Endothelial cell of umbilical vein (primary cell): ENCODE data around the gene RHOA. TPM values are rescaled to one million over a fixed set of nuclear protein-coding genes. Genes with fewer than 3 reads are reported as not detected.
"Not testable (repeated sequence)": the region's sequence is repeated elsewhere in the genome, so short reads cannot be mapped to it uniquely, and the experiment has no call there.

Source experiments
- BruUV-seq: library from RNA; stranded (reverse); fragments of 400-500 nt; replicated peaks from 2 replicates; lab custom pipeline; 2021; lab: Mats Ljungman, UMichigan
- CTCF ChIA-PET: fragments of 300-600, 350-600 bp; sonication (Branson Sonifier 250); formaldehyde crosslinking; loops from one replicate; lab custom pipeline; 2021; ENCODE audit warnings: antibody characterized with exemption, inconsistent platforms; lab: Charles Lee
- POLR2A ChIA-PET: fragments of 300-600, 350-600 bp; sonication (Branson Sonifier 250); formaldehyde crosslinking; loops from one replicate; lab custom pipeline; 2021; ENCODE audit warnings: antibody characterized with exemption, inconsistent platforms; lab: Charles Lee
- DNase-seq: peaks from one replicate; pipeline ENCODE4 v3.0.0-alpha.2; 2011; ENCODE audit warnings: low read depth, low spot score
- FAIRE-seq: peaks from 2 replicates; lab custom pipeline; 2011; peaks lifted over from hg19 to GRCh38; lab: Jason Lieb, UNC
- H2AFZ ChIP-seq: 2 replicates; pipeline ENCODE4 v1.6.0; 2012; ENCODE audit warnings: low read depth, low read length, control low read depth, inconsistent platforms
- H3K27ac ChIP-seq: 2 replicates; pipeline ENCODE4 v1.5.1; 2011; ENCODE audit warnings: low read depth, mild to moderate bottlenecking, control low read depth, low read length, moderate library complexity; ENCODE audit not compliant: insufficient read depth
- H3K27me3 ChIP-seq, 2 experiments: 2 replicates each; pipeline versions ENCODE4 v1.6.0 to v1.6.1; 2011; ENCODE audit warnings: low read length in 2 of 2, mixed read lengths in 1 of 2; ENCODE audit not compliant: control insufficient read depth in 2 of 2, insufficient read depth in 2 of 2
- H3K36me3 ChIP-seq, 2 experiments: 2 replicates in 1 of 2; 3 replicates in 1 of 2; pipeline ENCODE4 v1.5.1; 2011; ENCODE audit warnings: low read length in 2 of 2, mild to moderate bottlenecking in 1 of 2, moderate library complexity in 1 of 2; ENCODE audit not compliant: control insufficient read depth in 2 of 2, insufficient read depth in 2 of 2; ENCODE audit errors: extremely low read depth in 1 of 2
- H3K4me1 ChIP-seq: 3 replicates; pipeline ENCODE4 v1.5.1; 2011; ENCODE audit warnings: mild to moderate bottlenecking, low read length; ENCODE audit not compliant: control insufficient read depth, insufficient read depth; ENCODE audit errors: extremely low read depth
- H3K4me2 ChIP-seq: 2 replicates; pipeline ENCODE4 v1.6.1; 2011; ENCODE audit warnings: low read length, control low read depth, mixed read lengths; ENCODE audit not compliant: insufficient read depth
- H3K4me3 ChIP-seq, 3 experiments: fragments of 200-600 bp in 1 of 3; sonication (generic), shearing (Covaris generic) in 1 of 3; replicated peaks in 1 of 3; 2 replicates each; pipeline ENCODE4 v1.5.1; 2011 to 2016; ENCODE audit warnings: control low read depth in 3 of 3, low read length in 3 of 3, mild to moderate bottlenecking in 2 of 3, inconsistent platforms in 1 of 3, low read depth in 1 of 3, moderate library complexity in 1 of 3; ENCODE audit not compliant: insufficient read depth in 1 of 3
- H3K79me2 ChIP-seq: 2 replicates; pipeline ENCODE4 v1.6.0; 2012; ENCODE audit warnings: low read length, inconsistent platforms; ENCODE audit not compliant: control insufficient read depth, insufficient read depth
- H3K9ac ChIP-seq: replicated peaks from 2 replicates; pipeline ENCODE3; 2011; ENCODE audit warnings: low read length, control low read depth; ENCODE audit not compliant: insufficient read depth; ENCODE audit errors: extremely low read depth
- H3K9me1 ChIP-seq: replicated peaks from 3 replicates; pipeline ENCODE4 v1.6.0; 2011; ENCODE audit warnings: mild to moderate bottlenecking, low read length; ENCODE audit not compliant: control insufficient read depth, insufficient read depth; ENCODE audit errors: extremely low read depth
- H3K9me3 ChIP-seq: replicated peaks from 2 replicates; pipeline ENCODE4 v1.5.1; 2012; ENCODE audit warnings: low read length, inconsistent platforms; ENCODE audit not compliant: control insufficient read depth, insufficient read depth
- H4K20me1 ChIP-seq: replicated peaks from 2 replicates; pipeline ENCODE3; 2011; ENCODE audit warnings: mild to moderate bottlenecking, low read length; ENCODE audit not compliant: control insufficient read depth, insufficient read depth; ENCODE audit errors: extremely low read depth
- FOS ChIP-seq: IDR thresholded peaks from 2 replicates; pipeline ENCODE4 v1.6.1; 2011; ENCODE audit warnings: mild to moderate bottlenecking, low read length, moderate library complexity, borderline replicate concordance; ENCODE audit not compliant: insufficient read depth
- JUN ChIP-seq: IDR thresholded peaks from 2 replicates; pipeline ENCODE4 v1.6.1; 2011; ENCODE audit warnings: borderline replicate concordance, low read depth; ENCODE audit not compliant: insufficient read length, insufficient read depth
- dilution Hi-C: fragments of 300-500 bp; cut with MboI; formaldehyde crosslinking; loops from one replicate; pipeline ENCODE4 v1.15.0; 2019; ENCODE audit warnings: low sequenced_read_pairs; ENCODE audit not compliant: extremely low pct_ligation_motif_present
- intact Hi-C: fragments of 100-400 bp; cut with micrococcal nuclease; formaldehyde crosslinking; loops from one replicate; pipeline ENCODE4 v1.10.0; 2022
- polyA plus RNA-seq, 4 experiments: library from polyadenylated mRNA; depleted of rRNA in 3 of 4; stranded (reverse) in 3 of 4; unstranded in 1 of 4; fragments of >200 nt; gene quantifications; 2 replicates each; pipeline versions ENCODE4 v1.2.1 to v1.2.3, GENCODE V29; 2011 to 2012; ENCODE audit warnings: missing spikeins in 1 of 4
- total RNA-seq: library from RNA; stranded (reverse); gene quantifications from 2 replicates; pipeline ENCODE4 v1.2.3, GENCODE V29; 2021

RHOA gene
- total and polyA plus RNA-seq, 2 donors (not counting 3 experiments of a cell fraction or from before 2014, with no cell fraction given), result 450 to 580 TPM

DNA sequence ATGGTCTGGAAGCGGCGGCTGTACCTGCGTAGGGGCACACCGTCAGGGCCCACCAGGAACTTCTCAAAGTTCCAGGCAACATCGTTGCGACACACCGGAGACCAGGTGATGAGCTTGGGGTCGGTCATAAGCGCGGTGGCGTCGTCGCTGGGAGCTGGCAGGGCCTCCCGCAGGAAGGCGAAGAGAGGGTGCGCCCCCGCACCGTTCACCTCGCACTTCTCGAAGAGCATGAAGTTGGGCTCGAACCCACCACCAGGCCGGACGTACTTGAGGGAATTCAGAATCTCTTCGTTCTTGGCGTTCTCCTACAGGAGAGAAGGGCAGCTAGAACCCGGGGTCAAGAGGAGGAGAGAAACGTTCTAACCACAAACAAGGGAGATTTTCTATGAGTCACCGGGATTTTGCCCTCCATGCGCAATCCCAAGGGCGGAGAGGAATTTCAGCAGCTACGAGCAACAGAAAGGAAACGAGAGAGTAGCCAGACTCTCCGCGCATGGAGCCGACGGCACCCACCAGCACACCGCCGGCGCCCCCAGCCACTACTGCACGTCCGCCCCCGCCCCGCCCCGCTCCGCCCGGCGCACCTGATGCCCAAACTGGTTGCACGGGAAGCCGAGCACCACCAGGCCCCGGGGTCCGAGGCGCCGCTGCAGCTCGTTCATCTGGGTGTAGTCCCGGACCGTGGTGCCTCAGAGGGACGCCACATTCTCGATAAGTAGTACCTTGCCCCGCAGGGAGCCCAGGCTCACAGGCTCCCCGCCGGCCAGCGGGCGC, 54.1 kb downstream of the RHOA start:
- FAIRE-seq (peak; percentile 66), DNase-seq (peak; percentile 82)
- H3K27me3 ChIP-seq, H2AFZ ChIP-seq, H4K20me1 ChIP-seq, H3K9me1 ChIP-seq, H3K9me3 ChIP-seq, dilution Hi-C loops: not testable (repeated sequence)
- peak overlapping the region; percentile 81 for H3K9ac ChIP-seq
- POLR2A ChIA-PET, result interaction anchor here (0.5 to 3.7 kb wide), 6 partner anchors 13 to 91 kb away, joined by 3 to 39 read pairs (median 4); partner anchors contain the start of genes RHOA and USP4
- peak overlapping the region; percentile 25 to 76 (median 71) for H3K4me3 ChIP-seq
- peak overlapping the region; percentile 45 for H3K4me2 ChIP-seq
- TF ChIP-seq JUN, result peak; percentile 38
- TF ChIP-seq FOS, result peak; percentile 52
- peaks cover 13% of the 10 kb centered on the region in 2 experiments for H3K36me3 ChIP-seq
- CTCF ChIA-PET, result interaction anchor here (0.7 to 8.2 kb wide), 4 partner anchors 13 to 91 kb away, joined by 3 to 68 read pairs (median 4); partner anchors contain the start of genes RHOA and USP4
- intact Hi-C loops, result loop anchor here (1.0 kb wide), 3 partner anchors 12 to 55 kb away; partner anchors contain the start of genes TCTA and USP4
- peaks cover 22% of the 10 kb centered on the region for H3K79me2 ChIP-seq
- peak overlapping the region; percentile 60 for H3K27ac ChIP-seq
- peaks cover 32% of the 10 kb centered on the region for H3K4me1 ChIP-seq
- BruUV-seq, result TSS peak; percentile 59

DNA sequence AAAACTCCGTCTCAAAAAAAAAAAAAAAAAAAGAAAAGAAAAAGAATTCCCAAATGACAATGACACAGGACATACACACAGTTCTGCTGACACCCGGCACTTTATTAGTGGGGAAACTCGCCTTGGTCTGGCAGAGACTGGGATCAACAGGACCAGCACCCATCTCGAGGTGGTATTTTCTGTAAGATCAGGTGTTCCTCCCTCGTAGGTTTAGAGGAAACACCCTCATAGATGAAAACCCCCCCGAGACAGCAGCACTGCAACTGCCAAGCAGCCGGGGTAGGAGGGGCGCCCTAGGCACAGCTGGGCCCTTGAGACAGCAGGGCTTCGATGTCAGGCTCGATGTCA, 54.7 kb downstream of the RHOA start:
- peak overlapping the region; percentile 25 to 76 (median 71) for H3K4me3 ChIP-seq
- BruUV-seq, H2AFZ ChIP-seq, intact Hi-C loops, H3K9me3 ChIP-seq, H3K27me3 ChIP-seq, DNase-seq, H3K9me1 ChIP-seq, FAIRE-seq, H4K20me1 ChIP-seq, dilution Hi-C loops: not testable (repeated sequence)
- peaks cover 18% of the 10 kb centered on the region for H3K79me2 ChIP-seq
- peak overlapping the region; percentile 60 for H3K27ac ChIP-seq
- peaks cover 38% of the 10 kb centered on the region for H3K4me1 ChIP-seq
- POLR2A ChIA-PET, result interaction anchor here (0.5 to 3.7 kb wide), 6 partner anchors 12 to 92 kb away, joined by 3 to 39 read pairs (median 4); partner anchors contain the start of genes RHOA and USP4
- CTCF ChIA-PET, result interaction anchor here (0.7 to 8.2 kb wide), 3 partner anchors 12 to 92 kb away, joined by 3 to 68 read pairs (median 5); partner anchors contain the start of gene USP4
- peaks cover 7 to 10% of the 10 kb centered on the region in 2 experiments for H3K36me3 ChIP-seq
- peak overlapping the region; percentile 45 for H3K4me2 ChIP-seq
- peak overlapping the region; percentile 81 for H3K9ac ChIP-seq
